Activated CD8-positive, alpha-beta memory T cell treated with anti-CD3 and anti-CD28 coated beads, Interleukin-2, amount 50 U/mL, for 1 hour (primary cell): ENCODE data around the gene RCSD1.

ENCODE experiments used
- DNase-seq: peaks from one replicate; pipeline ENCODE4 v3.0.0-alpha.2; 2020; ENCODE audit errors: extremely low read depth

The RCSD1 gene

DNA sequence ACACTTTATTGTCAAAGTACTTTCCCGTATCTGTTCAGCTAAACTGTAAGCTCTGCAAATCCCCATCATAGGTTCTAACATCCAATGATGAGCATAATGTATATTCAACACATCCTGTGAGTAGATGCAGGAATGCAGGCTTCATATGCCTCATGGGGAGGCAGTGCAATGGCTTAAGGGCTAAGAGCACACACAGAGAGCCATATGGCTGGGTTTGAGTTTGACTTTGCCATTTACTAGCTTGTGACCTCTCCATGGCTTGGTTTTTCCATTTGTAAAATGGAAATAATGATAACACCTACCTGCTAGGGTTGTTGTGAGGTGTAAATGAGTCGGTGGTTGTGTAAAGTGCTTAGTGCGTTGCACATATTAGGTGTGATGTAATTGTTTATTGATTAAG, 13.4 kb downstream of the RCSD1 start:
- DNase-seq: no peak

DNA sequence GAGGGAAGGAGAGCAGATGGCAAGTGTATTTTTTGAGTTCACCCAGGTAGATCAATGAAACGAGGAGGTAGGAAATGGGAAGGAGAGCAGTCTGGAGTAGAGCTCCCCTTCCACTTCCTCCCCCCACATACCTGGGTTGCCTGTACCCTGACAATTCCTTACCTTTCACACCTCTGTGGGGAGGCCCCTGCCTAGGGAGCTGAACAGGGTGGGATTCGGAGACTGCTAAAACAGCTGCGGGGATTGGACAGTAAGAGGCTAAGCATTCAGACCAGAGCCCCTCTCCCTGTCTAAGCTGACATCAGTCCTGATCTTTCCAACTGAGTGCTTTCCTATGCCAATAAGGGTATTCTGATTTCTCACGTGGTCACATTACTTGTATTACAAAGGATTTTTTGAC, 14.5 kb downstream of the RCSD1 start:
- DNase-seq: no peak

DNA sequence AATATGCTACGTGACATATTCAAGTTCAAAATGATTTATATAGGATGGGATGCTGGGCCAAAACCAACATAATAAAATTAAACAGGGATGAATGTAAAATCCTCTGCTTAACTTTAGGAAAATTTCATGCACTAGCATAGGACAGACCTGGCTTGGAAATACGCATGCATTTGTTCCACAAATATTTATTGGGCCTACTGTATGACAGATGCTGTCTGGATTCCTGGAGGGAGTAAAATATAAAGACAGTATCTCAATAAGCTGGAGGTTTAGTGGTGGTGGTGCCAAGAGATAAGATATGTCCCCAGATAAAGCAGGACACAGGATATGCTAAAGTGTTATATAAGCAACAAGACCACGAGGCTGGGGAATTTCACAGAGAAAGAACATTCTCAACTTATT, 15.1 kb downstream of the RCSD1 start:
- DNase-seq: no peak

DNA sequence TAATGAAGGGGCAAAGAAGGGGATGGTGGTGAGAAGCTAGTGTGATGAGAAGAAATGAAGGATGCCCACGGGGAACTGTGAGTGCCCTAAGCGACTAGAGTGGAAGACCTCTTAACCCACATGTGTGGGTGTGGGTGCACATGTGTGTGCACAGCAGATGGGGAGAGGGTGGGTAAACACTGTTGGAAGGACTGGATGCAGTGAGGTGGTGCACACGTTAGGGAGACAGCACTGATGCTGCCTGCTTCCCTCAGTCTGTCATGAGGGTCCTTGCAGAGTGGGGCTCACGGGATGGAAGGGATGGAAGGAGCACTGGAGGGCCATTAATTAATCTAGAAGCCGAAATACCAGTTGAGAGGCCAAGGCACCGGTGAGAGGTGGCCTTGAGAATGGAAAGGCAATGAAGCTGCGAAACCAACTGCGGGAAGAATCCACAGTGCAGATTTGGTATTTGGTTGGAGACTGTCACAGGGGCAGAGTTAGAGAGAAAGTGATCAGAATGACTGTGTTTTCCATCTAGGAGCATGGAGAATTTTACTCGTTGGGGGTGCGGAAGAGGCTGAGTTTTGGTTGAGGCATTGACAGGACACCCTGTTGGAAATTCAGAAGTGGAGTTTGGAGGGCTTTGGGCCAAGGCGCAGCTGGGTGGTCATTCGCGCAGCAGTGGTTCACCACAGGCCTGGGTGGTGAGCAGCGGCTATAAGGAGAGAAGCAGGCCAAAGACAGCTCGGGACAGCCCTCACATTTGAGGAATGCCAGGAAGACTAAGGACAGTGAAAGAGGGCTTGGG, 15.8 kb downstream of the RCSD1 start:
- no peak for DNase-seq

DNA sequence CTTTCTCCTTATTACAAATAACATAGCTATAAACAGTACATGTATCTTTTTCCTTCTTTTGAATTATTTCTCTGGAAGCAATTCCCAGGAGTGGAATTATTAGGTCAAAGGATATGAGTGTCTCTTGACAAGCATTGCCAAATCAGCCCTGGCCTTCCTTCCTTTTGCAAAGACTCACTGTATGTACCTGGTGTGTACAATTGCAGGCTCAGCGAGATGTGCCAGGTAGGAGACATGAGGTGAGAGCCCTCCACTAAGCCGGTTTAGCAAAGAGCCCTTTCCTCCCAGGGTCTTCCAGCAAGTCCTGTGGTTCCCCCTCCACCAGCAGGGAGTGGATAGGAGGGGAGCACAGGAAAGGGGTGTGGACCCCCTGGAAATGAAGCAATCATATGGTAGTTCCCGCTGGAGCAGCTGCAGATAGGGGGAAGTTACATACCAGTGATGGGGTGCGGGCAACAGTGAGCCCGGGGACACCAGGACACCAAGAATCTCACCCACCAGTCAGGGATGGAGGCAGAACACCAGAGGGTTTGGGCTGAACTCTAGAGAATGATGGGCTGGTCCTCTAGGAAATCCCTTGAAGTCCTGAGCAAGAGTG, 18.3 kb downstream of the RCSD1 start:
- DNase-seq: no peak

DNA sequence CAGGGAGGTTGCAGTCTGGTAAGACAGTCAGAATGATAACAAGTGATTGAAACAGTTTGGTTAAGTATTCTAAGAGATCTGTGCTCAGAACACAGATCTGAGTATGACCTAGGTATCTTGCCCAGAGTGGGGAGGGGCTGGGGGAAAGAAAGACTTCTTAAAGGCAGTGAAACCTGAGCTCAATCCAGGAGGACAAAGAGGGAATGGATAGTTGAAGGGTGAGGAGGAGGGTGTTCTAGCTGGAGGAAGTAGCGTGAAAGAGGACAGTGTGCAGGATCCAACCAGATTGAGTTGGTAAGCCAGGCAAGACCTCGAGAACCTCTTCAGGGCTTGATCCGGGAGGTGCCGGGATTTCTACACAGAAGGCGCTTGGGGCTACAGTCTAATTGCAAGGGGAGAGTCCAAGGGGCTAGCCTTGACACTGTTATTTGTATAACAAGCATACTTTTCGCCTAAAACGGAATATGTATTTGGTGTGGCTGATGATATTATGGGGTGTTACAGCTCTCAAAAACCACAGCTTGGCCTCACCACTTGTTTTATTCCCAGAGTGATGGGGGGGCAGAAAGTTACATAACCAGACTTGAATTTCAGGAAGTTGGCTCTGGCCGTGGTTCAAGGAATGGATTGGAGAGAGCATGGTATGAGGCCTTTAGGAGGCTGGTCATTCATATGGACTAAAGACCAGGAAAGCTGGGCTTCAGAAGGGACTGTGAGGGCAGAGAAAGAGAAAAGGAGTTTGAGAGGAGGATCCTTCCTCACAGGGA, 19.1 kb downstream of the RCSD1 start:
- DNase-seq: no peak

DNA sequence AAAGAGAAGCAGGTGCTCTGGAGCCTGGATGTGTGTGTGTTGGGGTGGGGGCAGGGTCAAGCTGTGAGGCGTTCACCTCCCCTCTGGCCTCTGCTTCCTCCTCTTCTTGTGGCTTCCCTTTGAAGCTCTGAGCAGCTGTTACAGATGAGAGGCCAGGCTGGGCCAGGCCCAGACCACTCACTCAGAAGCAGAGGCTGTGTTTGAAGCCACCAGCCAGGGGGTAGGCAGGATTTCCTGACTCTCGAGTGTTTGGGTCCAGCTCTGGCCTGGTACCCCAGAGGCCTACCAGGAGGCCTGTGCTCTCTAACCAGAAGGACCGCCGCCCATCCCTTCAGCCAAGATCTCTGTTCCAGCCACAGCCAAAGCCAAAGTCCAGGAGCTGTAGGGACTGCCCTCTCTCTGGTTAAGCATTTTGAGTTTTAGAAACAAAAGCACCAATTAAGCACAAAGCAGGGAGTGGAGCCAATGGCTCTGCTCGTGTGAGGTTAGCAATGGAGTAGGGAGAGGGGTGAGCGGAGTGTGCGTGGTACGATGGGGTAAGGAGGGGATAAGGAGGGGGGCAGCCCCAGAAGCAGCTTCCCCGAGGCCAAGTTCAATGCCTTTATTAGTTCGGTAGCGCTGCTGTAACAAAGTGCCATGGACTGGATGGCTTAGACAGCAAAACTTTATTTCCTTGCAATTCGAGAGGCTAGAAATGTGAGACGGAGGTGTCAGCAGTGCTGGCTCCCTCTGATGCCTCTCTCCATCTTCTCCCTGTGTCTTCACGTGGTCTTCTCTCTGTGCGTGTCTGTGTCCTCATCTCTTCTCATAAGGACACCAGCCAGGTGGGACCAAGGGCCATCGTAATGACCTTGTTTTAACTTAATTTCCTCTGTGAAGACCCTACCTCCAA, 20.5 kb downstream of the RCSD1 start:
- no peak for DNase-seq

DNA sequence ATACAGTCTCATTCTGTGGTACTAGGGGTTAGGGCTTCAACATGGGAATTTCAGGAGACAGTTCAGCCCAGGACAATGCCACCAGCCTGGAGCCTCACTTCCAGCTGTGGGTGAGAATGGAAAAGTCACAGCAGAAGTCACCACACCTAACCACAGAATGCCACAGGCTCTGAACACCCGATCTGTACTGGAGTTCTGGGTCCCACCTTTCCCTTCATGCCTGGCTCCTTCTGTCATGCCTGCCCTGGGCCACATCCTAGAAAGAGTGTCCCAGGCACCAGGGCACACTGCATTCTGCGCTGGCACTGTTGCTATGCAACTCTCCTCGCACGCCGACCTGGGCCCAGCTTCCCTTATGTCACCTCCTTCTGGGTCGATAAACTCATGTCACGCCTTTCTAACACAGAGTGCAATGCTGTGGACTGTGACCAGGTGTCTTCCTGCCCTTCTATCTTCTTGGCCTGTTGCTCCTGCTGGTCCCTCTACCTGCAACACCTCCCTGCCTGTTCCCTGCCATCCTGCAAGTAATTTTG, 21.2 kb downstream of the RCSD1 start:
- DNase-seq: no peak

DNA sequence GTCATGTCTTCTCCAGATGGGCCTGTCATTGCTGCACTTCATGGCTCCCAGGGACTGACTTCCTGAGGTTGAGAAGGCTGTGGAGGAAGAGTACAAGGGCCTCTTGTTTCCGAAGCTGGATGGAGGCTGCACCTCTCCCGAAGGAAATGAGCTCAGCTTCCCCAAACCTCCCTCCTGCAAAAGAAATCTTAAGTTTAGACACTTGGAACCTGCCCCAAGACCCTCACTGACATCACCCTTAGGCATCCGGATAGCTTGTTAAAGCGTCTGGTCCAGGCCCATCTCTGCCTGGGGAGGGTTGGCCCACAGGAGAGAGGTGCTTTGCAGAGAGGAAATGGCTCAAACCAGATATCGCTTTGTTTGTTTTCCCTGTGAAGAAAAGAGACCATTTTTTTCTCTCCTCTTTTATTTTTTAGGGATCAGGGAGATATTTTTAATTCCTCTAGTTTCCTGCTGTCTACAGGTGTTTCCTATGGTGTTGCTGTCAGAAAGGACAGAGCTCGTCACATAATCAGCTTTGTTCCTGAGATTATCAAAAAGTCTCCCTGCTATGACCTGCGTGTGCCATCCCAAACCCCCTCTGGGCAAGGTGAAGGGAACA, 25.0 kb downstream of the RCSD1 start:
- no peak for DNase-seq

DNA sequence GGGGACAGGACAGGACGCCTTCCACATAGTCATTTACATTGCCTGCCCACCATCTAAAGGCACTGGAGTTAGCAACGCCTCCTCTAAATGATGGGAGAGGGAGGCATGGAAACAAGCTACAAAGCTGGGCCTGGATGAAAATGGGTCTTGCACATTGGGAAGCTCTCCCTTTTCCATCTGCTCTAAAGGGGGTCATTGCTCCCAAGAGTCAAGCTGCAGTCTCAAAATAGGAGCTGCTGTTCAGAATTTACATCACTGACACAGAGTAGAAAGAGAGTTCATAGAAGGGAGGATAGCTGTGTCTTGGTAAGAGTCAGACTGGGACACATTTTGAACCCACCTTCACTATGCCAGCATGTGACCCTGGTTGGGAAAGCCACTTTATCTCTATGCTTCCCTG, 26.6 kb downstream of the RCSD1 start:
- no peak for DNase-seq

DNA sequence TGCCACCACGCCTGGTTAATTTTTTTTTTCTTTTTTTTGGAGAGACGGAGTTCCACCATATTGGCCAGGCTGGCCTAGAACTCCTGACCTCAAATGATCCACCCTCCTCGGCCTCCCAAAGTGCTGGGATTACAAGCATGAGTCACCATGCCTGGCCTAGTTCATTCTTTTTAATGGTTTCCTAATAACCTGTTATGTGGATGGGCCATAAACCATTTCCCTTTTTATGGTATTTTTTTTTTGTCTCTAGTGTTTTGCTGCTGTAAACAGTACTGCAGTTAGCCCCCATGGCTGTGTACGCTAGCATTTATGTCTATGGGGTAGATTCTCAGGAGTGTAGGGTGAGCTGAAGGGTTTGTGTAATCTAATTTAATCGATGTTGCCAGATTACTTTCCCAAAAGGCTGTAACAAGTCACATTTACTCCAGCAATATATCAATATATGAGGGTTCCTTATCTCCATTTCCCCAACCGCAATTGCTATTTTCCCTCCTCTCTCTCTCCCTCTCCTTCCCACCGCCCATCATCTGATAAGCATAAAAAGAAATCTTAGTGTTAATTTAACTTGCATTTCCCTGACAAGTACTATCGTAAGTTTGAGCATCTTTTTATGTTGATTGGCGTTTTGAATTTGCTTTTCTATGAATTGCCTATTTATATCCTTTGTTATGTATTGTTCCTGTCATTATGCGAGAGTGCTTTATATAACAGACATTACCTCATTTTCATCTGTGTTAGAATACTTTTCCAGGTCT, 28.7 kb downstream of the RCSD1 start:
- DNase-seq: no peak

DNA sequence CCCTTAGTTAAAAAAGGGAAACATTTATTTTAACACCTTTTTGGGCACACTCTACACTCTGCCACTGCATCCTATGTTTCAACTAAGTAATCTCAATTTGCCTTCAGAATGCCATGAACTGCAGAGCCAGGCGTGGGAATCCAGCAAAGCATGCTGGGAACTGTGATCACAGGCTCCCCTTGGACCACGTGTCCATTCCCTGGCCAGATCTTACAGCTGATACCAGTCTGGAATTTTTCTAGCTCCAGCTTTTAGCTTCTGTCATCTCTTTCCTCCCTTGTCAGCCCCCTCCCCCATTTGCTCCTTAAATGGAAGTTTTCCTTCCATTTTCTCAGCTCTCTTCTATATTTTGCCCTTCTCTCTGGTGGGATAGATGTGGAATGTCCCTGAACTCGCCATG, 29.4 kb downstream of the RCSD1 start:
- DNase-seq: no peak

DNA sequence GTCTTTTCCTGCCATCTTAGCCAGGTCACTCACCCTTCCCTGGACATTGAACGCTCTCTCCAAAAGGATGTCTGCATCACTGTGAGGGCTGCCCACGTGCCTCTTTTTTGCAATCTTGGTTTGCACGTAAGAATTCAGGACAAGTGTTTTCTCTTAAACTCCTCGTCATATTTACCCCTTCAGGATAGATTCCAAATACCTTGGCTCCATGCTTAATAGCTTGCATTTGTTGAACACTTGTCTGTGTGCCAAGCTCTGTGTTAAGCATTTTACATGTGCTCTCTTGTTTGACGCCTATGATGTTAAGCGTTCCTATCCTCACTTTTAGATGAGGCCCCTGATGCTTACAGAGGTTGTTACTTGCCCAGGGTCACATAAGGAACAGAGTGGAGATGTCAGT, 29.8 kb downstream of the RCSD1 start:
- no peak for DNase-seq

DNA sequence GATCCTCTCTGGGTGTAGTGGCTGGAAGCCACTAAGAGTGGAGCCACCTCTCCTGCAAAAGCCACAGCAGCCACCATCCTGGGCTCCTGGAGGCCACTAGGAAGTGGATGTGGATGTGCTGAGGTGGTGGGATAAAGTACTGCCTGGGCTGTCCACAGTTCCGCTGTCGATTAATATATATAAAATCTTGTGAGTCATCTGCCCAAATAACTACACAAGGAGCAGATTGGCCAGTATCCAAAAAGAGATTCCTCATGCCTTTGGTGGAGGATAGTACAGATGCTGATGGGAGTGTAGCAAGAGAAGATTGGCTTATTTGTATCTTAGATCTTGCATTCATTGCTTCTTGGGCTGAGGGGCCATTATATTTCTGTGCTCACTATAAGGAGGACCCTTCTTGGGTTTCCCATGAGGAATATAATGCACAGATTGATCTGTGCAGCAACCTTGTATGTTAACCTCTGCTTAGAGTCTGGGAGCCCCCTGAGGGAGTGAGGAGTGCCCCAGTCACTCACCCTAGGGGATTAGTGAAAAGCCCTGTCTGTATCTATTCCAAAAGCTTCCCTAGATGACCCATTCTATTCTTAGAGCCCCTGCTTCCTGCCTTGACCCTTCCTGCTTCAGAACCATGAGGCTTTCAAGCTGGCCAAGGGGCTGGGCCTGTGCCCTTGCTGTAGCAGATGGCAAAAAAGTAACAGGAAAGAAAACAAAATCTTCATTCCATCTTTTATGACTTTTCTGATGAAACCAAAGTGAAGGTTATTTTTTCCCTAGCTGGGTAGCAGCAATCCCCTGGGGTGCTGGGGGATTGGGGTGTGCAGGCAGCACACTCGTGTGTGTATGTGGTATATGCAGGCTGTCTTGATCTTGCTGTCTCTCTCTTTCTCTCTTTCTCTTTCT, 31.7 kb downstream of the RCSD1 start:
- no peak for DNase-seq

DNA sequence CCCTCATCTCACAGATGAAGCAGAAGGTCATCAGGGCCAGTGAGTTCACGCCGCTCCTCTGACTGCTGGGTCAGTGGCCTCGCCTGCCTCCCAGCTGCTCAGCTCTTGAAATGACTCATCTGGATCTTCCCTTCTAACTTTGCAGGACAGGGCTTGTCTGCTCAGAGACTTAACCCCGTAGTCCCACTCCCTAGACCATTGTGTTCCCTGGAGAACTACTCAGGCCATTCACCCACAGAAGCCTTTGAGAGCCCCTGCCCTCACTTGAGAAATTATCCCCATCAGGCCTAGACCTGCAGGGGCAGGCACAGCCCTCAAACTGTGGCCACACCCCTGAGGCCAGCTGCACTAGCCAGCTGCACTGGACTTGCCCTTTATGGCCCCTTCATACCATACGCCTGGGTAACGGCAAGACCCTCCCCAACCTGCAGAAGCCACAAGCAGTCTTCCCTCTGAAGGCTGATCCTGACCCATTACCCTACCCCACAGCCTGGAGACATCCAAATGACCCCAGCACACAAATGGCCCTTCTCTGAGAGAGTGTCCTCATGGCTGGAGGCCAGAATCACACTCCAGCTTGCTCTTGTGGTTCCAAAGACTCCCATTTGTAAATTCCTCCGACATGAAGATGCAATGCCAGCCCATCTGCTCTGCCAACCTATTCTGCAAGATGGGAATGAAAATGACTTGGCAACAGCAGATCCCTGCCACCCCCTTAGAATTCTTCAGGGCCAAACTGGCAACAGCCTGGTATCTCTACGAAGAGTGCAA, 33.2 kb downstream of the RCSD1 start:
- DNase-seq: no peak

DNA sequence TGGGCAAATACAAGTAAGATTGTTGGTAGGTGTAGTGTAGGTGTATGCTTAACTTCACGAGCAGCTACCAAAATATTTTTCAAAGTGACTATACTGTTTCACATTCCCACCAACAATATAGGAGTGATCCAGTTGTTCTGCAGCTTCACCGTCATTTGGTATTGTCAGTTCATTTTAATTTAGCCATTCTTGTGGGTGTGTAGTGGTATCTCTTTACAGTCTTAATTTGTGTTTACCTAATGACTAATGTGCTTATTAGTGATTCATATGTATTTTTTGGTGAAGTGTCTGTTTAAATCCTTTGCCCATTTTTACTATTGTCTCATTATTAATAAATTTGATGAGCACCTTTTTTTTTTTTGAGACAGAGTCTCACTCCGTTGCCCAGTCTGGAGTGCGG, 35.4 kb downstream of the RCSD1 start:
- no peak for DNase-seq

DNA sequence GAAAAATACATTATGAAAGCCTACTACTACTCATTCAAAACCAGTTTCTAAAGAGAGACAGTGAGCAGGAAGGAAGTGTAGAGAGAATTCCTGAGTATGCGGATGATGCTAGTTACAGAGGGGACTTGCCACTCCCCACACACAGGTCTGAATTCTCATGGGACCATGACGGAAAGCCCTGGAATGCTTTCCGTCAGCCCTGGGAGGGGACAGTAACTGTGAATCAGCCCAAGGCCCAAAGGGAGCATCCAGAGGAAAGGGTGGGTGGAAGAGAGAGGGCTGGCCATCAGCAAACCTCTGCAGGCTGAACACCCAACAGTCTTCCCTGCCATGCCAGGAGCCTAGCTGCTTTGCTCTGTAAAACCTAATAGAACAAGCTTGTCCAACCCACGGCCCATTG, 36.4 kb downstream of the RCSD1 start:
- no peak for DNase-seq

DNA sequence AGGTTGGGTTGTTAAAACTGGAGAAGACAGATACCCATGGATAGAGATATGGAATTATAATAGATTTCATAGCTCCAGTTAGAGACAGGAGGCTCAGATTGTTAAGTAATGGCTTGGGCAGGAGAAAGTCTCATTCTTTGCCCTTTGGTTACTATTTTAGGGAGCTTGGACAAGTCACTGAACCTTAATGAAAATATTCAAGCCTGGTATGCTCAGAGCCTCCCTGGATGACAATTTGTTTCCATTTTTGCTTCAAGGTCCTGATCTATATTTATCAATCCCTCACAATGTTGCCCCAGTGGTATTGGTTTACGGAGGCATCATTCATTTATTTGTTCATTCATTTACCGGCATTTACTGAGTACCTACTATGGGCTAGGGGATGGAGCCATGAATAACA, 37.5 kb downstream of the RCSD1 start:
- DNase-seq: no peak

DNA sequence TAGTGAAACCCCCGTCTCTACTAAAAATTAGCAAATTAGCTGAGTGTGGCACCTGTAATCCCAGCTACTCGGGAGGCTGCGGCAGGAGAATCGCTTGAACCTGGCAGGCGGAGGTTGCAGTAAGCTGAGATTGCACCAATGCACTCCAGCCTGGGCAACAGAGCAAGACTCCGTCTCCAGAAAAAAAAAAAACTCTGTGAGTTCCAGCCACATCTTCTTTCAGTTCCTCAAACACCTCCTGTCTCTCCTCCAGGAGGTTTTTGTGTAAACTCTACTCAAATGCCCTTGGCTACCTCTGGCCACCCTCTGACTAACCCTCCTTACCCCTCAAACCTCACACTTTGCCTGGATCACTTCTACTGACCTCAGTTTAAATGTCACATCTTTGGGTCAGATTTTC, 38.1 kb downstream of the RCSD1 start:
- no peak for DNase-seq
